HEK293 (cell line): ENCODE measurements around the gene ART5.

Experiments
- ZNF175 ChIP-seq: fragments of 450-650 bp; formaldehyde crosslinking; IDR thresholded peaks from 2 replicates; pipeline ENCODE4 v1.5.1; 2016; ENCODE audit warnings: missing biosample characterization, missing genetic modification characterization
- ZNF223 ChIP-seq: fragments of 450-650 bp; formaldehyde crosslinking; IDR thresholded peaks from 2 replicates; pipeline ENCODE4 v1.5.1; 2016; ENCODE audit warnings: missing biosample characterization, missing genetic modification characterization
- ZNF354C ChIP-seq: fragments of 450-650 bp; formaldehyde crosslinking; IDR thresholded peaks from 2 replicates; pipeline ENCODE4 v1.5.1; 2016; ENCODE audit warnings: missing biosample characterization, missing genetic modification characterization, low read depth, borderline replicate concordance
- ZNF416 ChIP-seq: fragments of 450-650 bp; formaldehyde crosslinking; IDR thresholded peaks from 2 replicates; pipeline ENCODE4 v1.5.1; 2016; ENCODE audit warnings: missing biosample characterization, missing genetic modification characterization
- ZNF529 ChIP-seq: fragments of 450-650 bp; formaldehyde crosslinking; IDR thresholded peaks from 2 replicates; pipeline ENCODE4 v1.5.1; 2017; ENCODE audit warnings: missing genetic modification characterization, missing biosample characterization; ENCODE audit not compliant: insufficient replicate concordance
- ZNF792 ChIP-seq: fragments of 450-650 bp; formaldehyde crosslinking; IDR thresholded peaks from 2 replicates; pipeline ENCODE4 v1.5.1; 2016; ENCODE audit warnings: missing biosample characterization, missing genetic modification characterization
- TF ChIP-seq, protein P1 (sequence below): fragments of 450-650 bp; formaldehyde crosslinking; IDR thresholded peaks from 2 replicates; pipeline ENCODE4 v1.5.1; 2016; ENCODE audit warnings: missing biosample characterization, missing genetic modification characterization
- TF ChIP-seq, protein P2 (sequence below): fragments of 450-650 bp; formaldehyde crosslinking; IDR thresholded peaks from 2 replicates; pipeline ENCODE4 v1.5.1; 2016; ENCODE audit warnings: missing biosample characterization, missing genetic modification characterization, low read depth
- TF ChIP-seq, protein P3 (sequence below): fragments of 450-650 bp; formaldehyde crosslinking; IDR thresholded peaks from 2 replicates; pipeline ENCODE4 v1.5.1; 2016; ENCODE audit warnings: missing biosample characterization, missing genetic modification characterization

- TF ChIP-seq, protein P1, sequence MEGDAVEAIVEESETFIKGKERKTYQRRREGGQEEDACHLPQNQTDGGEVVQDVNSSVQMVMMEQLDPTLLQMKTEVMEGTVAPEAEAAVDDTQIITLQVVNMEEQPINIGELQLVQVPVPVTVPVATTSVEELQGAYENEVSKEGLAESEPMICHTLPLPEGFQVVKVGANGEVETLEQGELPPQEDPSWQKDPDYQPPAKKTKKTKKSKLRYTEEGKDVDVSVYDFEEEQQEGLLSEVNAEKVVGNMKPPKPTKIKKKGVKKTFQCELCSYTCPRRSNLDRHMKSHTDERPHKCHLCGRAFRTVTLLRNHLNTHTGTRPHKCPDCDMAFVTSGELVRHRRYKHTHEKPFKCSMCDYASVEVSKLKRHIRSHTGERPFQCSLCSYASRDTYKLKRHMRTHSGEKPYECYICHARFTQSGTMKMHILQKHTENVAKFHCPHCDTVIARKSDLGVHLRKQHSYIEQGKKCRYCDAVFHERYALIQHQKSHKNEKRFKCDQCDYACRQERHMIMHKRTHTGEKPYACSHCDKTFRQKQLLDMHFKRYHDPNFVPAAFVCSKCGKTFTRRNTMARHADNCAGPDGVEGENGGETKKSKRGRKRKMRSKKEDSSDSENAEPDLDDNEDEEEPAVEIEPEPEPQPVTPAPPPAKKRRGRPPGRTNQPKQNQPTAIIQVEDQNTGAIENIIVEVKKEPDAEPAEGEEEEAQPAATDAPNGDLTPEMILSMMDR (tag by site-specific recombination): no peak
- TF ChIP-seq, protein P2, sequence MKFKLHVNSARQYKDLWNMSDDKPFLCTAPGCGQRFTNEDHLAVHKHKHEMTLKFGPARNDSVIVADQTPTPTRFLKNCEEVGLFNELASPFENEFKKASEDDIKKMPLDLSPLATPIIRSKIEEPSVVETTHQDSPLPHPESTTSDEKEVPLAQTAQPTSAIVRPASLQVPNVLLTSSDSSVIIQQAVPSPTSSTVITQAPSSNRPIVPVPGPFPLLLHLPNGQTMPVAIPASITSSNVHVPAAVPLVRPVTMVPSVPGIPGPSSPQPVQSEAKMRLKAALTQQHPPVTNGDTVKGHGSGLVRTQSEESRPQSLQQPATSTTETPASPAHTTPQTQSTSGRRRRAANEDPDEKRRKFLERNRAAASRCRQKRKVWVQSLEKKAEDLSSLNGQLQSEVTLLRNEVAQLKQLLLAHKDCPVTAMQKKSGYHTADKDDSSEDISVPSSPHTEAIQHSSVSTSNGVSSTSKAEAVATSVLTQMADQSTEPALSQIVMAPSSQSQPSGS (tag by site-specific recombination): no peak
- no peak for TF ChIP-seq ZNF416 (tag by site-specific recombination)
- TF ChIP-seq ZNF792: no peak
- no peak for TF ChIP-seq ZNF223 (tag by site-specific recombination)
- no peak for TF ChIP-seq ZNF529 (tag by site-specific recombination)
- no peak for TF ChIP-seq ZNF354C (tag by site-specific recombination)
- no peak for TF ChIP-seq ZNF175 (tag by site-specific recombination)
- TF ChIP-seq, protein P3, sequence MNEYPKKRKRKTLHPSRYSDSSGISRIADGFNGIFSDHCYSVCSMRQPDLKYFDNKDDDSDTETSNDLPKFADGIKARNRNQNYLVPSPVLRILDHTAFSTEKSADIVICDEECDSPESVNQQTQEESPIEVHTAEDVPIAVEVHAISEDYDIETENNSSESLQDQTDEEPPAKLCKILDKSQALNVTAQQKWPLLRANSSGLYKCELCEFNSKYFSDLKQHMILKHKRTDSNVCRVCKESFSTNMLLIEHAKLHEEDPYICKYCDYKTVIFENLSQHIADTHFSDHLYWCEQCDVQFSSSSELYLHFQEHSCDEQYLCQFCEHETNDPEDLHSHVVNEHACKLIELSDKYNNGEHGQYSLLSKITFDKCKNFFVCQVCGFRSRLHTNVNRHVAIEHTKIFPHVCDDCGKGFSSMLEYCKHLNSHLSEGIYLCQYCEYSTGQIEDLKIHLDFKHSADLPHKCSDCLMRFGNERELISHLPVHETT (tag by site-specific recombination): no peak
Observed at GRCh38 chr11:3667149-3668035, 25.6 kb upstream of the ART5 start.
